Neuronal stem cell (in vitro differentiated cells): ENCODE data around the gene PODN.

ENCODE experiments used
- DNase-seq: peaks from one replicate; pipeline ENCODE4 v3.0.0-alpha.2; 2013; ENCODE audit warnings: low spot score
- H2AFZ ChIP-seq: one replicate; pipeline ENCODE4 v1.6.1; 2013; ENCODE audit warnings: mild to moderate bottlenecking, low read length, inconsistent platforms
- H2AK5ac ChIP-seq: 2 replicates; pipeline ENCODE4 v1.6.1; 2013; ENCODE audit warnings: low read depth, mild to moderate bottlenecking, inconsistent platforms, low read length, moderate library complexity, mixed read lengths
- H2BK120ac ChIP-seq: 2 replicates; pipeline ENCODE4 v1.6.1; 2013; ENCODE audit warnings: low read depth, mild to moderate bottlenecking, inconsistent platforms, low read length, moderate library complexity, mixed read lengths
- H2BK12ac ChIP-seq: one replicate; pipeline ENCODE4 v1.6.1; 2013; ENCODE audit warnings: low read length, inconsistent platforms
- H2BK15ac ChIP-seq: 2 replicates; pipeline ENCODE4 v1.6.1; 2013; ENCODE audit warnings: mild to moderate bottlenecking, low read length, inconsistent platforms, mixed read lengths
- H2BK5ac ChIP-seq: one replicate; pipeline ENCODE4 v1.6.1; 2013; ENCODE audit warnings: inconsistent platforms, mild to moderate bottlenecking, low read length, moderate library complexity
- H3K14ac ChIP-seq: one replicate; pipeline ENCODE4 v1.6.1; 2013; ENCODE audit warnings: low read length, inconsistent platforms
- H3K18ac ChIP-seq: 2 replicates; pipeline ENCODE4 v1.6.1; 2013; ENCODE audit warnings: low read length, inconsistent platforms
- H3K23ac ChIP-seq: 2 replicates; pipeline ENCODE4 v1.6.1; 2013; ENCODE audit warnings: low read depth, mild to moderate bottlenecking, mixed read lengths, low read length, inconsistent platforms; ENCODE audit not compliant: poor library complexity
- H3K27ac ChIP-seq: replicated peaks from 3 replicates; pipeline ENCODE4 v1.5.1; 2013; ENCODE audit warnings: low read length, inconsistent platforms
- H3K27me3 ChIP-seq, 3 experiments: 2 replicates each; pipeline ENCODE4 v1.6.1; 2013; ENCODE audit warnings: low read length in 3 of 3, mild to moderate bottlenecking in 2 of 3, inconsistent platforms in 1 of 3, low read depth in 1 of 3, mixed read lengths in 1 of 3, moderate library complexity in 1 of 3; ENCODE audit not compliant: control insufficient read depth in 3 of 3, insufficient read depth in 3 of 3
- H3K36me3 ChIP-seq, 2 donors: replicated peaks in 1 of 2; 2 replicates each; pipeline ENCODE4 v1.6.1; 2013; ENCODE audit warnings: low read length in 2 of 2; ENCODE audit not compliant: control insufficient read depth in 2 of 2, insufficient read depth in 2 of 2
- H3K4ac ChIP-seq: 2 replicates; pipeline ENCODE4 v1.6.1; 2013; ENCODE audit warnings: inconsistent platforms, mild to moderate bottlenecking, low read length, moderate library complexity
- H3K4me1 ChIP-seq, 2 donors: 1 replicate in 1 of 2; 2 replicates in 1 of 2; pipeline ENCODE4 v1.6.1; 2013; ENCODE audit warnings: low read length in 2 of 2, low read depth in 1 of 2; ENCODE audit not compliant: control insufficient read depth in 2 of 2, insufficient read depth in 1 of 2
- H3K4me2 ChIP-seq: one replicate; pipeline ENCODE4 v1.6.1; 2013; ENCODE audit warnings: mild to moderate bottlenecking, low read length, inconsistent platforms; ENCODE audit not compliant: insufficient read depth, poor library complexity, severe bottlenecking
- H3K4me3 ChIP-seq, 2 donors: 2 replicates each; pipeline ENCODE4 v1.5.1; 2013; ENCODE audit warnings: low read length in 2 of 2, mild to moderate bottlenecking in 2 of 2, inconsistent platforms in 1 of 2, moderate library complexity in 1 of 2
- H3K79me1 ChIP-seq: one replicate; pipeline ENCODE4 v1.6.1; 2013; ENCODE audit warnings: low read depth, mild to moderate bottlenecking, inconsistent platforms, low read length, moderate library complexity
- H3K9ac ChIP-seq: one replicate; pipeline ENCODE4 v1.6.1; 2013; ENCODE audit warnings: mild to moderate bottlenecking, low read depth, low read length, inconsistent platforms; ENCODE audit not compliant: poor library complexity
- H3K9me3 ChIP-seq, 2 donors: replicated peaks in 1 of 2; 2 replicates each; pipeline versions ENCODE3 to v1.6.1; 2013; ENCODE audit warnings: low read length in 2 of 2, mild to moderate bottlenecking in 2 of 2, inconsistent platforms in 1 of 2, low read depth in 1 of 2, mixed read lengths in 1 of 2, moderate library complexity in 1 of 2; ENCODE audit not compliant: control insufficient read depth in 2 of 2, insufficient read depth in 1 of 2
- H4K8ac ChIP-seq: one replicate; pipeline ENCODE4 v1.6.1; 2013; ENCODE audit warnings: low read depth, mild to moderate bottlenecking, inconsistent platforms, low read length, moderate library complexity
- H4K91ac ChIP-seq: one replicate; pipeline ENCODE4 v1.6.1; 2013; ENCODE audit warnings: low read length, low read depth, mild to moderate bottlenecking, inconsistent platforms; ENCODE audit not compliant: poor library complexity
- WGBS, 2 donors: extraction: QIAGEN DNeasy Blood & Tissue Kit; methylation state at CpG; one replicate each; pipeline ENCODE4 v1.1.7; 2013; ENCODE audit warnings: missing lambda C conversion rate in 2 of 2, mixed read lengths in 1 of 2; ENCODE audit not compliant: insufficient read length in 2 of 2, insufficient replicate concordance in 1 of 2; ENCODE audit errors: extremely low coverage in 2 of 2; 5-methylcytosine and 5-hydroxymethylcytosine counted together

The PODN gene

GRCh38 chr1:53061123-53061858 is 722 bp upstream of the PODN start:
- no peak overlapping the region for H4K91ac ChIP-seq
- H3K27ac ChIP-seq, result no peak overlapping the region
- peak overlapping the region; percentile 84 for H3K4me2 ChIP-seq
- peak overlapping the region; percentile 23 for H2BK15ac ChIP-seq
- H3K4me3 ChIP-seq, result peak overlapping the region; percentile 33 to 46
- H3K14ac ChIP-seq, result no peak overlapping the region
- H2AK5ac ChIP-seq, result no peak overlapping the region
- no peak overlapping the region for H2BK5ac ChIP-seq
- H3K36me3 ChIP-seq, result no peaks in the 10 kb centered on the region
- H2BK12ac ChIP-seq, result no peak overlapping the region
- H2AFZ ChIP-seq, result peak overlapping the region; percentile 94
- peaks cover 4 to 7% of the 10 kb centered on the region in 2 donors for H3K4me1 ChIP-seq
- no peaks in the 10 kb centered on the region for H3K79me1 ChIP-seq
- peaks cover 10 to 72% (median 47%) of the 10 kb centered on the region in 3 experiments for H3K27me3 ChIP-seq
- H2BK120ac ChIP-seq, result no peak overlapping the region
- H3K9me3 ChIP-seq, result no peaks in the 10 kb centered on the region
- H3K4ac ChIP-seq, result no peak overlapping the region
- H4K8ac ChIP-seq, result no peak overlapping the region
- WGBS, 2 donors, result no CpG with 5 or more reads among the region's 19 CpGs
- no peak overlapping the region for H3K9ac ChIP-seq
- peak overlapping the region; percentile 56 for H3K23ac ChIP-seq
- no peak overlapping the region for H3K18ac ChIP-seq
- no peak for DNase-seq

- H3K18ac ChIP-seq, result peak overlapping the region; percentile 77
- no peak overlapping the region for H3K4ac ChIP-seq
- peak overlapping the region; percentile 46 to 78 for H3K4me3 ChIP-seq
- H3K27me3 ChIP-seq, result peaks cover 10 to 80% (median 47%) of the 10 kb centered on the region in 3 experiments
- H3K9ac ChIP-seq, result no peak overlapping the region
- no CpG with 5 or more reads among the region's 61 CpGs for WGBS, 2 donors
- H3K79me1 ChIP-seq, result no peaks in the 10 kb centered on the region
- peaks cover 4 to 7% of the 10 kb centered on the region in 2 donors for H3K4me1 ChIP-seq
- no peak overlapping the region for H3K27ac ChIP-seq
- H2BK12ac ChIP-seq, result no peak overlapping the region
- H3K14ac ChIP-seq, result no peak overlapping the region
- H3K36me3 ChIP-seq, result no peaks in the 10 kb centered on the region
- no peak overlapping the region for H4K8ac ChIP-seq
- DNase-seq, result no peak
- no peak overlapping the region for H2BK15ac ChIP-seq
- no peak overlapping the region for H2AK5ac ChIP-seq
- no peak overlapping the region for H4K91ac ChIP-seq
- H3K4me2 ChIP-seq, result peak overlapping the region; percentile 84
- no peak overlapping the region for H3K23ac ChIP-seq
- H3K9me3 ChIP-seq, result no peaks in the 10 kb centered on the region
- peak overlapping the region; percentile 68 for H2BK5ac ChIP-seq
- peak overlapping the region; percentile 94 for H2AFZ ChIP-seq
- H2BK120ac ChIP-seq, result no peak overlapping the region
Measured at GRCh38 chr1:53062708-53063591, 937 bp downstream of the PODN start.

GRCh38 chr1:53063744-53064515 is 1.9 kb downstream of the PODN start:
- H3K4ac ChIP-seq, result no peak overlapping the region
- no peak overlapping the region for H3K4me2 ChIP-seq
- no peak overlapping the region for H3K18ac ChIP-seq
- H3K4me1 ChIP-seq, result peaks cover 4 to 7% of the 10 kb centered on the region in 2 donors
- H3K9ac ChIP-seq, result no peak overlapping the region
- H2BK5ac ChIP-seq, result no peak overlapping the region
- DNase-seq, result no peak
- H4K91ac ChIP-seq, result no peak overlapping the region
- WGBS, 2 donors, result no CpG with 5 or more reads among the region's 9 CpGs
- no peak overlapping the region for H2BK15ac ChIP-seq
- H3K23ac ChIP-seq, result no peak overlapping the region
- peaks cover 10 to 81% (median 47%) of the 10 kb centered on the region in 3 experiments for H3K27me3 ChIP-seq
- no peak overlapping the region for H2BK120ac ChIP-seq
- no peak overlapping the region for H4K8ac ChIP-seq
- H2AFZ ChIP-seq, result no peak overlapping the region
- no peaks in the 10 kb centered on the region for H3K36me3 ChIP-seq
- H3K79me1 ChIP-seq, result no peaks in the 10 kb centered on the region
- peak overlapping the region; percentile 30 for H2AK5ac ChIP-seq
- H2BK12ac ChIP-seq, result no peak overlapping the region
- no peak overlapping the region for H3K27ac ChIP-seq
- no peaks in the 10 kb centered on the region for H3K9me3 ChIP-seq
- H3K4me3 ChIP-seq, result no peak overlapping the region
- H3K14ac ChIP-seq, result no peak overlapping the region
